GM18511 (cell line): ENCODE measurements around the gene EID3.

Experiments used
- ATAC-seq: cut with Tn5 transposase; IDR thresholded peaks from one replicate; pipeline ENCODE4 v1.9.1; 2021; ENCODE audit warnings: mild to moderate bottlenecking, moderate library complexity; ENCODE audit not compliant: unreplicated experiment

Gene EID3

GRCh38 chr12:104353012-104353981 lies 49.8 kb downstream of the EID3 start:
- peak; percentile 58 for ATAC-seq

- ATAC-seq = no peak
Measured at GRCh38 chr12:104354167-104354867, 50.8 kb downstream of the EID3 start.
